ENCODE results near the gene ZNF714.
"Not testable (repeated sequence)": the region's sequence is repeated elsewhere in the genome, so short reads cannot be mapped to it uniquely, and the experiment has no call there.

ZNF714 gene

DNA sequence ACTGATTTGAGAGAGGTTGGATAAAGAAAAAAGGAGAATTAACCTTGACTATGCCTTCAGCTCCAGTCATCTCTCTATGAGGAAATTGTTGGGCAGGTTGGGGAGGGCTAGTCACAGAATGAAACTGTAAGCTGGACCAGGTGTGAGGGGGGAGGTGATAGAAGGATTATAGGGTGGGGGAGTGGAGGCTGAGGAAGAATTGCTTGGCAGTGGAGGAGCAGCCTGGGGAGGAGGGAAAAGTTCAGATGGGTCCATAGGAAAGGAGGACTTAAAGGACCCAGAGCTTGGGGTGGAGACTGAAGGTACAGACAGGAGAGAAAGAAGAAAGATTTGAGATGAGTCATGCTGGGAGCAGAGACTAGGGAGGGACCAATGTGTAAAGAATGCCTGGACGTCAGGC is 51.6 kb downstream of the ZNF714 start:
- no peak for DNase-seq

DNA sequence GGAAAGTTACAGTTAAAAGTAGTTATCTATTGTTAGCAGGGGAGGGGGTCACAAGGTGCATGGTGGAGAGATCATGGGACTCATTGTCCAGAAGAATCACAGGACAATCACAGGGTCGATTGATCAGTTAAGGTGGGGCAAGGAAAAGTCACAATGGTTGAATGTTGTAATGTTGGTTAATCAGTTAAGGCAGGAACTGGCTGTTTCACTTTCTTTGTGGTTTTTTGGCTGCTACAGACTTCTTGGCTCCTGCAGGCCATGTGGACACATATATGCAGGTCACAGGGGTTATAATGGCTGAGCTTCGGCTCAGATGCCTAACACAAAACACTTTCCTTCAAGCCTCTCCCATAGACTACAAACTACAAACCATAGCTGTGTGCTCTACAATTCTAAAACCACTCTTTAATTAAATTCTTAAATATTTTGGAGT is 52.9 kb downstream of the ZNF714 start:
- no peak for DNase-seq

DNA sequence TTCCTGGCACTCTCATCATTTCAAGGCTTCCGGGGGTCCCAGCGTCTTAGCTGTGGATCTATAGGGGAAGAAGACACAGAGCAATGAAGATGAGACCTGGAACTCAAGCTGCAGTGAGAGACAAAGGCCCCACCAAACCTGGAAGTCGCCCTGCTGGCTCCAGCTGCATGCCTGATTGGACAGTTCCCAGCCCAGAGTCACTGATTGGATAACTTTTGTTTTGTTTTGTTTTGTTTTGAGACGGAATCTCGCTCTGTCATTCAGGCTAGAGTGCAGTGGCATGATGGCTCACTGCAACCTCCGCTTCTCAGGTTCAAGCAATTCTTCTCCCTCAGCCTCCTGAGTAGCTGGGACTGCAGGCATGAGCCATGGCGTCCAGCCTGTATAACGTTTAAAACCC is 53.4 kb downstream of the ZNF714 start:
- no peak for DNase-seq

DNA sequence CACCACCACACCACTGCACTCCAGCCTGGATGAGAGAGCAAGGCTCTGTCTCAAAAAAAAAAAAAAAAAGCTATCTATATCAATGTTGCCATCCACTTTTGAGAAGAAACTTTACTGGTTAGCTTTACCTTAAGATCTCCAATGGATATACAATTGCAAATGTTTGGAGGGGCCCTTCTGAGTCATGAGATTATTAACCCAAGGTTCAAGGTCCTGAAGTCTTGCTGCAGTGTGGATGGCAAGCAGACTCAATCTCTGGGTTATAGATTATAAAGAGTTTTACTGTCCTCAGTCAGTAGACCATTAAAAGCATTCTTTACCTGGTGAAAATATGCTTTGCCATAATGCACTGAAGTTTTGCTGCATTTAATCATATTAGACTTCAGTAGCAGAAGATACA is 56.1 kb downstream of the ZNF714 start:
- no peak for DNase-seq

DNA sequence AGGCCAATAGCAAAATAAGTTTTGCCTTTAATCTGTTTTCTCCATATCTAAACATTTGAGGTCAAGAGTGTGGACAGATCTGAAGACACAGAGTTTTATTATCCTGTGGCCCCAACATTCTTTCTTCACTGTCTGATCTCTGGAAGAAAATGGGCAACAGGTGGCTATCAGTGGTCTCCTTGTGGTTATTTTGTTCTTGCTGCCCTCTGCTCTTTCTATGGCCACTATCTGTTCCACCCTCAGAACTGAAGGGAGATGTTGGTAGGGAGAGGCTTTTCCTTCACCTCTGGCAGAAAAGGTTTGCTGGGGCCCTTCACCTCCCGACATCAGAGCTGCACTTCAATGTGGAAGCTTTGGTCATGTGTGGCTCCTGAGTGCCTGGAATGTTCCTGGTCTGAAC is 59.0 kb downstream of the ZNF714 start:
- not testable (repeated sequence) for DNase-seq

DNA sequence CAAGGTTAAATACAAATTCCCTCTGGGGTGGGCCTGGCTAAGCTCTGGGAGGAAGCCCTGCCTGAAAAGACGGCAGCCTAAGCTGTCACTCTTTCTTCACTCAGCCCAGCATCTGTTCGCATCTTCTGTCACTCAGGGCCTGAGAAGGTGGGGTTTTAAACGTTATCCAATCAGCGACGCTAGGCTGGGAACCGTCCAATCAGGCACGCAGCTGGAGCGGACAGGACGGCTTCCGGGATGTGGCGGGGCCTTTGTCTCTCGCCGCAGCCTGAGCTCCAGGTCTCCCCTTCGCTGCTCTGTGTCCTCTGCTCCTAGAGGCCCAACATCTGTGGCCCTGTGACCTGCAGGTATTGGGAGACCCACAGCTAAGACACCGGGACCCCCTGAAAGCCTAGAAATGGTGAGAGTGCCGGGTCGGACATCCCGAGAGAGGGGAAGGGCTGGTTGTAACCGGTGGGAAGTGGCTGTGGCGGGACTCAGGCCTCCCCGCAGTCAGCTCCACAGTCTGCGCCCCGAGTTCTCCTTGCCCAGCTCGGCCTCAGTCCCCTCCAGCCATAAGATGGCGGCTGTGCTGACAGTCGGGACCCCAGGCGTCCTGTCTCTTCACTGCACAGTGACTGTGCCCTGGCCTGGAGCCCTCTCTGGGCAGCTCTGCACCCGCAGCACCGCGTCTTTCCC is 59.9 kb downstream of the ZNF714 start, which contains the start of gene ZNF431:
TSS of gene ZNF431 (plus strand) at position 254 of the 678 bp plus-strand sequence. CDS start at position 398, 144 bp downstream.
- peak; percentile 60 to 92 for DNase-seq

DNA sequence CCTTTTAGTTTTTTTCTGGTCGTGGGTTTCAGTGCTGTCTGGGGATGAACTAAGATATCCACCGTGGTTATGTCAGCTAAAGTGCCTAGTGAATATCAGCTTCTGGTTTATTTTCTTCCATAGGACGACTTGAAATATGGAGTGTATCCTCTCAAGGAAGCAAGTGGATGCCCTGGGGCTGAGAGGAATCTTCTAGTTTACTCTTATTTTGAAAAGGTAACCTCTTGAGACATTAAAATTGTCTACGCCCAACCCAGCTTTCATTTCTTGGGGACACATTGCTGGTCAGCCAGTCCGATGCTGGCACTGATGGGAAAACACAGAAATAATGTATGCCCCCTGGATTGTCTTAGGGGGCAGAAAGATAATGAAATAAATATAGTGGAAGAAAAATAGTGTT is 61.4 kb downstream of the ZNF714 start:
- no peak for DNase-seq

DNA sequence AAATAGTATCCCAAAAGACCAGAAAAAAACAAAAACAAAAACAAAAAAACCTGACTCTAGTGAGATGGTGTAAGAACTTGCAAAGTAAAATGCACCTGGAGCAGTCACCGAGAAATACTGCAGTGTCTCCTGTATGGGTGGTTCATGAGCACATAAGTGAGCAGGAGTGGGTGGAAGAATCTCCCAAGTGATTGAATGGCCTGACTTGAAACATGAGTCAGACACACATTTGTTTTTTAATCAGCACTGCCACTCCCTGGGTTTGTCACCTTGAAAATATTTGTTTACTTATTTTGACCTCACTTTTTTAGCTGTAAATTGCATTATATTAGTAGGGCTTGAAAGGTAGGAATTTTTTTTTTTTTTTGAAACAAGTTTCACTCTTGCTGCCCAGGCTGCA is 61.9 kb downstream of the ZNF714 start:
- DNase-seq, result no peak

DNA sequence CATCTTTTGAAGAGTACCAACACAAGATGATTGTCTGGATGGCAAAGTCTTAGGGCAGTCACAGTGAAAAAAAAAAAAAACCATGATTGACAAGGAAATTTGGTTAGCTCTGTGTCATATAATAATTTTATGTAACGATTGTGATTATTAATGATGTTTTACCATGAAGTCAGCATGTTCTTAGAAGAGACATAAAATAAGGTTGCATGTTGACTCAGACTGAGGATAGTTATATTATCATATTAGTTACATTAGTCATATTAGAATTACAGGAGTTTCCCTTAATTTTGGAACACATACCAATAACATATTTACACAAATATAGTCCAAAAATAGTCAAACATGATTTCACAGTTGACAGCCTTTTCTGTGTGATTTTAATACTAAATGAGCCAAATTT is 65.5 kb downstream of the ZNF714 start:
- DNase-seq, result no peak

DNA sequence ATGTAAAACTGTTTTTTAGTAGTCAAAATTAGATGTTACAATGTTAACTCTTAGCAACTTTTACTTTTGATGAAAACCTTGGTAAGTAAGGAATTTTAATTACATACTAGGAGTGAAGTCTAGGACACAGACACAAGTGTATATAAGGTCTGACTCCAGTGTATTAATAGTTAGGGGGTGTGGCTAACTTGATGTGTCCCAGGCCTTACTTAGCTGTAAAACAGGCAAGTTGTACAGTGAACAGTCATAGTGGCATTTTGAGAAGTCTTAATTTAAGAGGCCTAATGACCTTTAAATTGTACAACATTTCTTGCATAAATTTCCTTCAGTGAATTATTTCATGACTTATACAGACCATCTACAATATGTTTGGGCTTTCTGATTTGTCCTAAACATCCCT is 66.7 kb downstream of the ZNF714 start:
- no peak for DNase-seq

DNA sequence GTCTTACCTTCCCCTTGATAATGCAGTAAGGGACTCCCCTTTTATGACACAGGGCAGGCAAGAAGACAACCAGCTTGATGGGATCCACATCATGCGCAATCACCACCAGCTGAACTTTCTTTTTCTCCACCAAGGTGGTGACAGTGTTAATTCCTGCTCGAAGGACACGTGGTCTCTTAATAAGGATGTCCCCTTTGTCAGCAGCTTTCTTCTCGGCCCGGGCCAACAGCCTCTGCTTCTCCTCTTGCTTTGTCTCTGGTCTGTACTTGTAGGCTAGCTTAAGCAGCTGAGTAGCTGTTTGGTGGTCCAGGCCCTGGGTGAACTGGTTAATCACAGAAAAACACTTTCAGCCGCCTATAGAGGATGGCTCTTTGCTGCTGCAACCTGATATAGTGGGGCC is 67.9 kb downstream of the ZNF714 start:
- no peak for DNase-seq

DNA sequence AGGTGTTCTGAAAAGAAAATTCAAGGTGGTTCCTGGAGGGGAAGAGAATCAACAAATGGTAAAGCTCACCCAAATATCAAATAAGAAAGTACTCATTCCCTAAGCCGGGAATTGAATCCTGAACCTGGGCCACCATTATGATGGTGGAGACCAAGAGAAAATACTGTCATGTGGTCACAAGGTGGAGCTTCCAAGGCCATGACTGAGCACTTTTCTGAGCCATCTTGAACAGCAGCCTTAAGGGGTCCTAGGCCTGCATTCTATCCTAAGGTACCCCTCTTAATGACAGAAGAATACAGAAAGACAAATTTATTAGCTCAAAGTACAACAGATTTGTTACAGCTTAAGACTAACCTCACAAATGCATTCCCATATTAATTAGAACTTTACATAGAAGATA is 69.5 kb downstream of the ZNF714 start:
- DNase-seq, result no peak

DNA sequence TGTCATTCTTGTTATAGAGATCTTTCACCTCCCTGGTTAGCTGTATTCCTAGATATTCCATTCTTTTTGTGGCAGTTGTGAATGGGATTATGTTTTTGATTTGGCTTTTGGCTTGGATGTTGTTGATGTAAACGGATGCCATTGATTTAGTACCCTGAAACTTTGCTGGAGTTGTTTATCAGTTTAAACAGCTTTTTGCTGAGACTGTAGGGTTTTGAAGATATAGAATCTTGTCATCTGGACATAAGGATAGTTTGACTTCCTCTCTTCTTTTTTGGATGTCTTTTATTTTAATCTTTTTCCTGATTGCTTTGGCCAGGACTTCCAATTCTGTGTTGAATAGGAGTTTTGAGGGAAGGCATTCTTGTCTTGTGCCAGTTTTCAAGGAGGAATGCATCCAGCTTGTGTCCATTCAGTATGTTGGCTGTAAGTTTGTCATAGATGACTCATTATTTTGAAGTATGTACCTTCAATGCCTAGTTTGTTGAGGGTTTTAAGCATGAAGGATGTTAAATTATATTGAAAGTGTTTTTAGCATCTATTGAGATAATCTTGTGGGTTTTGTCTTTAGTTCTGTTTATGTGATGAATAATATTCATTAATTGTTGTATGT is 76.6 kb downstream of the ZNF714 start:
- no peak for DNase-seq

DNA sequence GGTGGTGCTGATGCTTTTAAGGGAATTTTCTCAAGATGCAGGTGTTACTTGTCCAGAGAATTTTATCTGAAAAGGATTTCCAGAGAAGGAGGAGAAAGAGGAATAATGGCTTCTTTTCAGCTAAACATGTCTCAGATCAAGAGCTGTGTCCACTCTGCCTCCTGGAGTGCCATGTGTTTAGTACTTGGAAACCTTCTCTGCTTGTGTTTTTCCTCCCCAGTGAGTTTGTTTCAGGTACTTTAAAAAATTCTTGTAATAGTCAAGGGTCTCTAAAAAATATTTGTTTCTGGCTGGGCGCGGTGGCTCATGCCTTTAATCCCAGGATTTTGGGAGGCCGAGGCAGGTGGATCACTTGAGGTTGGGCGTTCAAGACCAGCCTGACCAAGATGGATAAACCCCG is 82.5 kb downstream of the ZNF714 start:
- DNase-seq, result no peak

DNA sequence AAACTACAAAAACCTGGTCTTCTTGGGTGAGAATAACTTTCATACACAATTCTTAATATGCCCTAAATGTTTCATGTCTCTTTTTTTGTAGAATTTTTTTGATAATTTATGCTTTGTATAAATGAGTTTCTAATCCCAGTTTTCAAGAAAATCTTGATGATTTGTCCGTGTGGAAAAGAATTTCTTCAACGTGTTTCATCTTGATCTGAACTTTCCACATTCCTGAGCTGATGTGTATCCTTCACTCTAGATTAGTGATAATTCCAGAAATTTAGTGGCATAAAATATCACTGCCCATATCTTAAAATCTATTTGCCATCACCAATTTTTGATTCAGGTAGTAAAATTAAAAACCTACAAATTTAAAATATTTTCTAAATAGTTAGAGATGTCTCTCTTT is 84.4 kb downstream of the ZNF714 start:
- no peak for DNase-seq

Data from bone marrow (tissue), 2 donors.